ENCODE data around the gene LAMB1.
A peak's percentile ranks its signal among the peaks of the same experiment; 100 is the strongest.

- TF ChIP-seq CTCF (IDR thresholded peaks at IDR 0.05) (peak in 2 of 7 experiments; percentile 25 to 27), POLR2A (IDR thresholded peaks at IDR 0.05) (peak; percentile 73 to 96 (median 91))
Observed at GRCh38 chr7:107890962-107891635, 111.9 kb downstream of the LAMB1 start, which contains the start of gene DLD.

All from body of pancreas (tissue), 4 donors.